A549 (cell line): ENCODE results near the gene C4orf50.

Source experiments
- POLR2A ChIP-seq: IDR thresholded peaks from 2 replicates; pipeline ENCODE4 v1.6.1; 2012; ENCODE audit warnings: mild to moderate bottlenecking, low read length
- RCOR1 ChIP-seq: fragments of 150-350 bp; IDR thresholded peaks from 2 replicates; pipeline ENCODE4 v1.6.1; 2014; ENCODE audit warnings: antibody characterized with exemption, low read length, low read depth

DNA sequence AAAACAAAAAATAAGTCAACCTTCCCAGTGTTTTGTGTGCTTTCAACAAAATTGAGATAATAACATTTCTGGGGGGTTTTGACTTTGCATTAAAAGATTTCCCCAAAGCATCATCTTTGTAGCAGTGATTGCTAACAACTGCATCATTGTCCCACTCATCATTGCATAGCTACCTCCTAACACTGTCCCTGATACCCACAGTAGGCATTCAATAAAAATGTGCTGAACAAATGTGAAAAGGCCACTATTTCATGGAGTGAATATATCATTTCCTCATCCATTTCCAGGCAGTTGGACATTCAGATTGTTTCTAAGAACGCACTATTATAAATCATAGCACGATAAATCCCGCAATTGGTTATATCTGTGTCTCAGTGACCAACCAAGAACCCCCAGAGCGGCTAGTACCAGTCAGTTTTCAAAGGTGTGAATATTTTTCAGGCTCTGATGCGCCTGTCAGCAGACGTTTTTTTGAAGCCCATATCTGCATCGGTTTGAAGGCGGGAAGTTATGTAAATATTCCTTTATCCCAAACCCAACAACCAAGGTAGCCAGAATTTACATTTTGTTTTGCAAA lies 89.3 kb downstream of the C4orf50 start:
- no peak for TF ChIP-seq POLR2A
- TF ChIP-seq RCOR1 = no peak
